Measurements from ENCODE around the gene COL9A2.

The COL9A2 gene

DNA sequence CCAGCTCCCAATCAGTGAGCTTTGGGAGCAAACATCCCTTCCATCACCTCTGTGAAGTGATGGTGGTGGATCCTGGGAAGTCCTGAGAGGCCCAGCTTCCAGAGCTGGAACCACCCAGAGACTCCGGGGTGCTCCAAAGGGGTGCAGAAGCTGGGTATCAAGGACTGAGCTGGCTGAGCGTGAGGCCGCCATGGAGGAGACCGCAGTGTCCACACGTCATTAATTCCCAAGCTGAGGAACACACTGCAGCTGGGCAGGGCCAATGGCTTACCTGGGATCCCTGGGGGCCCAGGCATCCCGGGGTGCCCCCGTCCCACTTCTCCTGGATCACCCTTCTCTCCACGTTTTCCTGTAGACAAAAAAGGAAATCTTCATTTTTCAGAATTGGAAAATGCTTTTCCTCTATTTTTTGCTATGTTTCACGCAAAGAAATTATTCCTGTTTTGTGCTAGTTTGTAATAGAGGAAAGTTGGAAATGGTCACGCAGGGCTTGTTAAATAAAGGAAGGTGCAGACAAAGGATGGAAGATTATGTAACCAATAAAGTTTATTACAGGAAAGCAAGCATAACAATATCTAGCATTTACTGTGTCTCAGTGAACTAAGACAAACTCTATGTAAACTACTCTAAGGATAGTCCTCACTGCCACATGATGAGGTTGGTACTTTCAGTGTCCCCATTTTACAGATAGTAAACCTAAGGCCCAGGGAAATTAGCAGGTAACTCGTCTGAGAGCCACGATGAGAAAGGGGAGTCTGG, 15.4 kb downstream of the COL9A2 start:
- no peak for DNase-seq

DNA sequence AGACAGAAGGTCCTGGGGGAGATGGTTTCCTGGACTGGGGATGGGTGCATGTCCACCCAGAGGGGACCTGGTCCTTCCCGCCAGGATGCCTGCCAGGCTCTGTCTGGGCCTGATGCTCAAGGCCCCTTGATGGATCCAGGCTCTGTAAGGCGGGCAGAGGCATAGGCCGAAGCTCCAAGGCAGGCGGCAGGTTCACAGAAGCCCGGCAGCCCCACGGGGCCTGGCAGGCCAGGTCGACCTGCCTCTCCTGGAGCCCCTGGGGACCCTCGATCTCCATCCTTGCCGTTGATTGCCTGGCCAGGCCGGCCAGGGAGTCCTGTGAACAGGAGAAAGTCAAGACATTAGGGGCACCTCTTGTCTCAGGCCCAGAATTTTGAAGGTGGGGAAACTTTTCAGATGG, 16.0 kb downstream of the COL9A2 start:
- DNase-seq, result no peak

DNA sequence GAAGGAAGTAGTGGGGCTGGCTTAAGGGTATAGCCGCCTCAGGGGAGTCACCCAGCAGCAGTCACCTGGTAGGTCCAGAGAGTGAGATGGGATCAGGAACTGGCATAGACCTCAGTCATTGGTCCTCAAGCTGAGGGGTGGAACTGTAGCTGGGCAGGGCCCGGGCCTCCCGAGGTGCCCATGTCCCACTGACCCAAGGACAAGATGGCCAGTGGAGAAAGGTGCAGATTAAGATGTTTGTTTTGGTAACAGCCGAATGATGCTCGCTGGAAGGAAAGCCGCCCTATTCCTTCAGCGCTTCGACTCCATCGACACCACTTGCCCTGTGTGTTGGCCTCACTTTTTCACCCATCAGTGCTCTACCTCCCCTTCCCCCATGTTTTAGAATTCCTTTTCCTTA, 16.4 kb downstream of the COL9A2 start:
- DNase-seq, result no peak

DNA sequence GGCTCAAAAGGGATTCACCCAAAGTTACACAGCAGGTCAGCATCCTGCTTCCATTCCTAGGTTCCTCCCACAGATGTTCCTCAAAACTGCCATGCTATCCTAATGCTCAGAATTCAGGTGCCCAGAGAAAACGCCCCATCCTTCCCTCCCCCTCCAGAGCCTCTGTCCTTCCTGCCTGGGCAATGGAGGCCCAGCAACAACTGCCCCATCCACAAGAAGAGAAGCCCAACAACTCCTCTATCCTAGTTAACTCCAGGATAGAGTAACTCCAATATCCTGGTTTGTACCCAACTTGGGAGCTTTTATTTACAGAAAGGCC, 16.9 kb downstream of the COL9A2 start:
- DNase-seq, result no peak

DNA sequence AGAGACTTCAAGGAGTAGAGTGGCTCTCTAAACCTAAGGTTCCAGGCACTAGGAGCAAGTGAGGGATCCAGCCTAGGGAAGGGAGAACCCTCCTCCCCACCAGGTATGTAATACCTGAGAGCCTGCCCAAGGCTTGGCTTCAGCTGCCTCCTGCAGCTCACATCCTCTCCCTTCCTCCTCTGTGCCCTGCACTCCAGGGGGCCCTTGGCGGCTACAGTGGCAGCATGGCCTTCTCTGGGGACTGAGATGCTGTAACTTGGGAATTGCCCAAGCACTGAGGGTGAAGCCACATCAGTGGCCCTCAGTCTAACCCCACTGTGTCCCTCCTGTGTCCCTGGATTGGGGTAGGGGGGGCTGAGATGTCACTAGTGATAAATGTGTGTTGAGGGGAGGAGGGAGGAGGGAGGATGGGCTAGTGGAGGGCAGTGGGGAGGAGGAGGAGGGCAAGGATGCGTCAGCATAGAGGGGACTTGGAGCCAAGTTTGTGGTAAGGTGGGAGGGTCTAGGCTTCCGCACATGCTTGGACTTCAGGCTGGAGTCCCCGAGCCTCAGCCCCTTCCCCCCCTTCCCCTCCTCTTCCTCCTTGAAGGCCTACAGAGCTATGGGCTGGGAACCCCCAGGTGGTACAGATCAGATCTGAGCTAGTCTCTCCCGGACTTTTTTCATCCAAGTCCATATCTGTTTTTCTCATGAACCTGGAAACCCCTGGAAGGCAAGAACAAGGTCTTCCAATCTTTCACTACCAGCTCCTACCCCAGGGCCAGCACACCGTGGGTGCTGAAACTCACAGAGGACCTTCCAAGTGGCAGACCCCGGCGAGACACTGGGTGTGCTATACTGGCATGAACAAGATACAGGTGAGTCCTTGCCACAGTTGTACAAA, 17.5 kb downstream of the COL9A2 start:
- DNase-seq, result no peak

DNA sequence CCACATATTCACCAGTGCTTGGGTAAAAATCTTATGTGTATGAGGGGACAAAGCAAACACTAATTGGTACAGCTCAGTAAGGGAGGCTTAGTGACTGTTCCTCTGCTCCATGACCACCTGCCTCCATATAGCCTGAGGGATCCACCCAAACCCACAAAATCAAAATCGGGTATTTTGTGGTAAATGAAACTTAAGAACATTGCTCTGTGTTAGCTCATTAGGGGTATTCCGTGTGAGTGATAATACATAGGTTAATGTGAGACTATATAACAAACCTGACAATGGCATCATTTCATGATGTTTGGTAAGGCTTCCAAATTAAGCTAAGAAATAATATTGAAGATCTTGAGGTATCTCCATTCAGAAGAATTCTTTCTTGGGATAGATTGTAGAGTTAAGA, 25.8 kb downstream of the COL9A2 start:
- DNase-seq, result no peak

DNA sequence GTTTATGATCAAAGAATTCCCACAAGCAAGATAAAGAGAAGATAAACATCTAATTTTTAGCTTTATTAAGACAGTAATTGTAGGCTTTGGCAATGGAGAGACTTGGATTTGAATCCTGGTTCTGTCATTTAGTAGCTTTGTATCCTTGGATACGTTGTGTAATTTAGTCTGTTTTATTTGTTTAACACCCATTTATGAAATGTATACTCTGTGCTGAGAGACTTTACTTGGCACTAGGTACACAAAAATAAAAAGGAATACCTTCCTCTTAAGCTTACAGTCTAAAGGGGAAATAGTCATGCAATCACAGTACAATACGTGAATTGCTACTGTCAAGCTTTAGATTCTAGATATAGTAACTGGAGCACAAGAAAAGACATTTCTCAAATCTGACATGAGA, 35.2 kb downstream of the COL9A2 start:
- DNase-seq, result no peak

DNA sequence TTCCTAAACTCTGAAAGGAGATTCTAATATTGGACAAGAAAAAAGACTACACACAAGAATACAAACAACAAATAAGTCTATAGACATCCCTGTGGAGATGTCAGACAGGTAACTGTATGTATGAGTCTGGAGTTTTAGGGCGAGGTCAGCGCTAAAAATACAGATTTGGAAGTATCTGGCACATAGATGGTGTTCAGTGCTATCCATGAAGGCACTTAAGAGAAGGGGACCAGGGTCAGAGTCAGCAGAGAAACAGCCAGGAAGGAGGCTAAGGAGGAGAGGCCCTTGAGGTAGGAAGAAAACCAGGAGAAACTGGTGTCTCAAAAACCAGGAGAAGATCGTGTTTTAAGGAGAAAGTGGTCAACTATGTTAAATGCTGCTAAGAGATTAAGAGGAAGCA, 41.0 kb downstream of the COL9A2 start:
- DNase-seq, result no peak

DNA sequence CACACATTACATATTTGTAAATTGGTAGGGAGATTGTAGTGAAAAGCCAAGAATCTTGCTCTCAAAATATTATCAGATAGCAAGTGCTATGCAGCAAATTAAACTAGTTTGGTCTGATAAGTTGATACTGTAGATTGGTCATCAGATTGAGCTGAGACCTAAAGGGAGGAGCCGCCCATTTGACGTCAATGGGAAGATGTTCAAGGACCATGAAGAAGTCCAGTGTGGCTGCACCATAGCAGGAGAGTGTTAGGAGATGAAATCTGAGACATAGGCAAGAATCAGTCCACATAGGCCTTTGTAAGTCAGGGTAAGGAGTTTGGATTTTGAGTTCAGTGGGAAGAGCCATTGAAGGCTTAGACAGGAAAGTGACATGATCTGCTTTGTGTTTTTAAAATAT, 42.8 kb downstream of the COL9A2 start:
- no peak for DNase-seq

DNA sequence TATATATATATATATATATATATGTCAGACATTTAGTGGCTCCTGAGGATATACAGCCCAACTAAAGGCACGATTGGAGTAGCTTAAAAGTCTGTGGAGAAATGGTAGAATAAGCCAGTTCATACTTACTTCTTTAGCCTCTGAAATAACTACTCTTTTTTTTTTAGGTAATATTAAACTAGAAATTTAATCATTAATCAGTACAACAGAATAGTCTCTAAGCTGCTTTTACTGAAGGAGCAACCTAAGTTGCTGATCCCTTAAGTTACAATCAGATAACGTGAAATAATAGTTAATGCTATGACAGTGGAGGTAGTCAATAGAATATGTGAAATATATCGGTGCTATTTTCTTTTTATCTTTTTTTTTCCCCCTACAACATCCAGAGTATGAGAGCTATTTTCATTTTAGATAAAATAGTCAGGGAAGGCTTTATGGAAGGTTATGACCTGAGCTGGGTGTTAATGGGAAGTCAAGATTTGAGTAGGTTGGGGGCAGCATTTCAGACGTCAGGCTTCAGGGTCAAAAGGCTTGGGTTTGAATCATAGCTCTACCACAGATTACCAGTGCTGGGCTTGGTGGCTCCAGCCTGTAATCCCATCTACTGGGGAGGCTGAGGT, 43.4 kb downstream of the COL9A2 start:
- DNase-seq, result no peak

DNA sequence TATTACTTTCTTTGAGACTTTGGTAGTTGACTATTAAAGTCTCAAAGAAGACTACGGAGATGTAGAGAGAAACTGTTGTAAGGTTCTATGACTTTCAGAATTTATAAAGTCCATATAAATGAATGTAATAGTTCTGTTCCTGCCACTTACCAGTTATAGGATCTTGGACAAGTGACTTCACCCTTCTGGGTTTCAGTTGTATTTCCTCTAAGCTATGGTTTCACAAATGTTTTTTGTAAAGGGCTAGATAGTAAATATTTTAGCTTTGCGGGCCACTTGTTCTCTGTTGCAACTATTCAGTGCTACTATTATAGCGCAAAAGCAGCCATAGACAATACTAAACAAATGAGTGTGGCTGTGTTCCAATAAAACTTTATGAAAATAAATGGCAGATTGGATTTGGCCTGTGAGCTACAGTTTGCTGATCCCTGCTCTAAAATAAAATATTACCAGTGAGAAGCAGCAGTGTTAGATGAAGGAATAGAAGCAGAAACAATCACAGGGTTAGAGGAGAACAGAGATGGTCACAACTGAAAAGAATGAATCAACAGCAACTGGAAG, 44.4 kb downstream of the COL9A2 start:
- no peak for DNase-seq

DNA sequence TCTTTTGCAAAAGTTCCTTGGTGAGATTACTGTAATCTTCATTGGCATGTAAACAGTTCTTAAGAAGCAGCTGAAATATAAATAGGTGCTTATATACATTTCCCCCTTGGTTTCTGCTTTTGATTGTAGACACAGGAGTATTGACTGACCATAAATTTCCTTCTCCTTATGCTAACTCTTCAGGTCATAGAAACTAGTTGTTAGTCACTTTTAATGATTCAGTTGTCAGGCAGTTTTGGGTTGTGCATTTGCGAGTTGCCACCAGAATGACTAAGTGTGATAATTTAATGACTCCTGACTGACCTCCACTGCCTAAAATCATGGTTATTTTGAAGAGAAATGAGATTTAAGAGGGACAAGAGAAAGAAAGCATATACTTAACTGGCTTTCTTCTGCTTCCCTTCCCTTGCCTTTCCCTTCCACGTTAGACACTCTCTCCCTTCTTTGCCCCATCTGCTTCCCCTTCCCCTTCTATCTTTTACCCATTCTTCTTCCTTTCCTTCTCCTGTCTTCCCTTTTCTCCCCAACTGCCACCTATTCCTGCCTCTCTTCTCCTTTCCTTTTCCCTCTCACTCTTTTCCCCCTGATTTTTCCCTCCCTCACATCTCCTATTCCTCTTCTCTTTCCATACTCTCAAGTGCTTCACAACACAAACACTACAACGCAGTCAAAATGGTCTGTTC, 46.8 kb downstream of the COL9A2 start:
- no peak for DNase-seq

DNA sequence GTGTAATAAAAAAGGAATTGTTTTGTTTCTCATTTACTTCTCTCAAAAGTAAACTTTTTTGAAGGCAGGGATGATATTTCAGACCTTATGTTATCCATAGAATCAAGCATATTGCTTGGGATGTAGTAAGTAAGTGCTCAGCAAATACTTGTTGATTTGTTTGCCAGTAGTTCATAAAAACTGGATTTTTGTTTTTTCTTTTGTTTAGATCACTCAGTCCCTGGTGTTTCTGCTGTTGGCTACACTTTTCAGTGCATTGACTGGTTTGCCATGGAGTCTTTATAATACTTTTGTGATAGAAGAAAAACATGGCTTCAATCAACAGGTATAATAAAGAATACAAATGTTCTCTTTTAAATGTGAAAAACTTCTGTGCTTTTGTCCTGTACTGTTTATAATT, 48.9 kb downstream of the COL9A2 start:
- DNase-seq, result no peak

DNA sequence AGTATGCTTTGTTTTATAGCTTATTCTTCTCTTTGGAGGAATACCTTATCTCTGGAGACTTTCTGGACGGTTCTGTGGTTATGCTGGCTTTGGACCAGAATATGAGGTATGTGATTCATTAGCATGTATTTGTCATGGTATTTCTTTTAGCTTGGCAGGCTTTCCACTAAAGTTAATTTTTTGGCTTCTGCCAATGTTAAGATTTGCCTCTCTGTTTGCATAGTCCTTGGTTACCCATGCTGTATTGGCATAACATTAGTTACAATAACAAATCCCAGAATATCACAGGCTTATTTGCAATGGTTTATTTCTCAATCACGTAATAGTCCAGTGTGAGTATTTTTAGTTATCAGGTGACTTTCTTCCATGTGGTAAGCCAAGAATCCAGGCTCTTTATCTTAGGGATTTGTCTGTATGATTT, 49.3 kb downstream of the COL9A2 start:
- no peak for DNase-seq

DNA sequence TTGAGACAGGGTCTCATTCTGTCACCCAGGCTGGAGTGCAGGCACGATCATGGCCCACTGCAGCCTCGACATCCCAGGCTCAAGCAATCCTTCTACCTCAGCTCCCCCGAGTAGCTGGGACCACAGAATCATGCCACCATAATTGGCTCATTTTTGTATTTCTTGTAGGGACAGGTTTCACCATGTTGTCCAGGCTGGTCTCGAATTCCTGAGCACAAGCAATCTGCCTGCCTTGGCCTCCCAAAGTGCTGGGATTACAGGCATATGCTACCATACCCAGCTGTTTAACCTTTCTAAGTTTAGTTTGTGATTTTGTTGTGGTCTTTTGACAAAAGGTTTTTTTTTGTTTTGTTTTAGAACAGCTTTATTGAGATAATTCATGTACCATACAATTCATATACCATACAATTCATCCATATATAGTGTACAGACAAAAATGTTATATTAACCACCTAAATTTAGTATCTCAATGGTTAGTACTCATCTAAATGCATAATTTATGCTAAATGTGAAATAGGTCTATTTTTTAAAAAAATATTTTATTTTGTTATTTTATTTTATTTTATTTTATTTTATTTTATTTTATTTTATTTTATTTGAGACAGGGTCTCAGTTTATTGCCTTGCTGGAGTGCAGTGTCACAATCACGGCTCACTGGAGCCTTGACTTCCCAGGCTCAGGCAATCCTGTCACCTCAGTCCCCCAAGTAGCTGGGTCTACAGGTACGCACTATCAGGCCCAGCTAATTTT, 50.1 kb downstream of the COL9A2 start:
- DNase-seq, result no peak

DNA sequence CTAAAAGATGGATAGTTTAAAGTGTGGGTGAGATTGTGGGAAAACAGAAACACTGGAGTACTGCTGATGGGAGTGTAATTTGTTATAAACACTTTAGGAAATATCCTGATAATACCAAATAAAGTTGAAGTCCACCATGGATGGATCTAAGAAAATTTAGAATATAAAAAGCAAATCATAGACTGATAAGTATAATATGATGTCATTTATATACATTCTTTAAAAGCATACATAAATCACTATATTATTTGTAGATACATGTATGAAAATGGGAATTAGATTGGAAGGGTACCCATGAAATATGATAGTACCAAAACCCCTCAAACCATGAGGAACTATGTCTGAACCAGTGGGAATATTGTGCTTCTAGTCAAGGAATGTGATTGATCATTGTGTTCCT, 51.2 kb downstream of the COL9A2 start:
- DNase-seq, result no peak

DNA sequence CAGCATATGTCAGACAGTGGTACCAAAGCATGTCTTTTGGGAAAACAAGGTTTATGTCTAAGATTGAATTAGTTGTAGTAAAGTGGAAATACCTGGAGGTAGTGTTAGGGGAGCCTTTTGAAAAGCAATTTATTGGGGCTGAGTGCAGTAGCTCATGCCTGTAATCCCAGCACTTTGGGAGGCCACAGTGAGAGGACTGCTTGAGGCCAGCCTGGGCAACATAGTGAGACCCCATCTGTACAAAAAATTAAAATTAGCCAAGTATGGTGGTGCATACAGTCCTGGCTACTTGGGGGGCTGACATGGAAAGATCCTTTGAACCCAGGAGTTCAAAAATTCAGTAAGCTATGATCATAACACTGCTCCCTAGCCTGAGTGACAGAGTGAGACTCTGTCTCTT, 51.8 kb downstream of the COL9A2 start:
- no peak for DNase-seq

DNA sequence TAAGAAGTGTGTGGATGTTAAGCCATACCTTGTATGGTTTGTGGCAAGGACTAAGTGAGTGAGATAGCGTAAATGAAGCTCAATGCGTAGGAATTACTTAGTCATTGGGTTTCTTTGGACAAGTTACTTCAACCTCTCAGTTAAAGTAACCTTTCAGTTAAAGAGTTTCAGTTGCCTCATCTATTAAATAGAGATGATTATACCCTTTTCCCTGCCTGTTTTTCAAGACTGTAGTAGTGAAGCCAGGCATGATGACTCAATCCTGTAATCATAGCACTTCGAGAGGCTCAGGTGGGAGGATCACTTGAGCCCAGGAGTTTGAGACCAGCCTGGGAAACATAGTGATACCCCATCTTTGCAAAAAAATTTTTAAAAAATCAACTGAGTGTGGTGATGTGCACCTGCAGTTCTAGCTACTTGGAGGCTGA, 52.7 kb downstream of the COL9A2 start:
- no peak for DNase-seq

DNA sequence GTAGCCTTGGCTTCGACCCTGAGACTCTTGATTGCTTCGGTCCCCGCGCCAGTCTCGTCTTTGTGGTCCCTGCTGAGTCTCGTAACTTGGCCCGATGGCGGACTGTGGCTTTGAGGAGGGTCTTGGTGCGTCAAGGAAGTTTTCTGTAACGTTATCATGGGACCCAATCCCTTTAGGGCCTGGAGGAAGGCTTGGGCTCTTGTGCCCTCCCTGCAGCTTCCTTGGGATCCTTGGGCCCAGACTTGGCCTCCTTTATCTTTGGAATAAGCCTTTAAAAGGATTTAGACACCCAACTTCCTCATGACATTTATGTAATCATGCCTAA, 58.7 kb downstream of the COL9A2 start:
- DNase-seq, result no peak

DNA sequence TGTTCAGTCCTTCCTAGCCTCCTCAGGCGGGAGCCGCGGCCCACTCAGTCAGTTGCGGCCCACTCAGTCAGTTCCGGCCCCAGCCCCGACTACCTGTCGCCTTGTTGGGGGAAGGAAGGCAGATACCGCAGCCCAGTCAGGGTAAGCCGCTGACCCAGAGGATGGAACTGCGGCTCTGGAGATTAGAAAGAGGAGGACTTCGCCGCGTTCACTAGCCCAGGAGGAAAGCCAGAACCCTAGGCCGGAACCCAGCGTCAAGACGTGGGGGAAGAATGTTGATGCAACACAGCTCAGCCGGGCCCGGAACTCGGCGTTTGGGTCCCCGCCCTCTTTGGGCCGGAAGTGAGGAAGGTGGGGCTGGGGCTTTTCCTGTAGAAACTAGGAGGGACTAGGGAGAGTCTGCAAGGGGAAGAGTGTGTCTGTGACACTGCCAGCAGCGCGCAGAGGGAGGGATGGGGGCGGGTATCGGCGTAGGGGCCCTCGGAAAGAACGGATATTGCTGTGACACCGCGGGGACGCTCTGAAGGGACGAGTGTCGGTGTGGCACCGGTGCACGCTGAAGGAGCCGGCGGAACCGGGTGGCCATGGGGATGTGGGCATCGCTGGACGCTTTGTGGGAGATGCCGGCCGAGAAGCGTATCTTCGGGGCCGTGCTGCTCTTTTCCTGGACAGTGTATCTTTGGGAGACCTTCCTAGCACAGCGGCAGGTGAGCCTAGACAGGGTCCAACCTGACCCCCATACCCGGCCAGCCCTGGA, 59.2 kb downstream of the COL9A2 start, which contains the start of gene ZMPSTE24:
ZMPSTE24 (plus strand) TSS at position 549 of the 757 bp plus-strand sequence; CDS start at position 585, 36 bp downstream.
- DNase-seq, result peak; percentile 95

DNA sequence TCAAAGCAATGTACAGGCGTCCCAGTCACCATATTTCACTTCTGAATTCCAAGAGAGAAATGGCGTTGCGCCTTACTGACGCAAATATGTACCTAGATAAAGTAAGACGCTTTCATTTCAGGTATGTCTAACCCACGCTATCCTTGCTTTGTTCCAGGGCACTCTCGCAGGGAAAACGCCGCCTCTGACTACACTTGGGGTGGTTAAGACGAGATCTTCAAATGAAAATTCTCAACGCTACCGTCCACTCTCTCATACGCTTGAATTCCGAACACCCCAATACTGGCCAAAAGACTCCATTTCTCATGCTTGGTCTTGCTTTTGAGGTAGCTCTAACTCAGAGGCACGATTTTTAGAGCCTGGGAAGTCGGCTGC, 59.8 kb downstream of the COL9A2 start:
- no peak for DNase-seq
